HFFc6 (cell line): ENCODE results near the gene SLC9B1. TPM values are rescaled to one million over a fixed set of nuclear protein-coding genes. Genes with fewer than 3 reads are reported as not detected.

Source experiments
- DNase-seq: peaks from one replicate; pipeline ENCODE4 v3.0.0-alpha.2; 2018
- H3K27ac Mint-ChIP-seq: 2 replicates; pipeline ENCODE4 v1.8.0; 2020; ENCODE audit warnings: mild to moderate bottlenecking, mixed read lengths
- H3K27me3 Mint-ChIP-seq: 2 replicates; pipeline ENCODE4 v1.8.0; 2021; ENCODE audit warnings: mild to moderate bottlenecking, moderate library complexity, mixed read lengths; ENCODE audit not compliant: insufficient read depth
- H3K36me3 Mint-ChIP-seq: 2 replicates; pipeline ENCODE4 v1.8.0; 2021; ENCODE audit warnings: low read depth, mixed read lengths
- H3K4me1 Mint-ChIP-seq: 2 replicates; pipeline ENCODE4 v1.8.0; 2020; ENCODE audit warnings: low read depth, mixed read lengths
- H3K4me3 Mint-ChIP-seq: 2 replicates; pipeline ENCODE4 v1.8.0; 2020; ENCODE audit warnings: mild to moderate bottlenecking, moderate library complexity, mixed read lengths
- H3K9me3 Mint-ChIP-seq: 2 replicates; pipeline ENCODE4 v1.8.0; 2020; ENCODE audit warnings: mild to moderate bottlenecking, mixed read lengths
- CTCF ChIP-seq: fragments of 200-600 bp; sonication (generic); IDR thresholded peaks from 2 replicates; pipeline ENCODE4 v1.5.0; 2021; ENCODE audit warnings: antibody characterized with exemption, mild to moderate bottlenecking
- total RNA-seq, 6 experiments: library from RNA; stranded (reverse); fragmentation: NEBNext Ultra II Directional; extraction: Animal tissue kit (Norgen Biotek cat#: 25700); gene quantifications; 2 replicates in 1 of 6; 3 replicates in 5 of 6; pipeline ENCODE4 v1.2.3, GENCODE V29; 2021

Gene SLC9B1
- total RNA-seq, 6 experiments from 2014 or later = 0.09 to 0.36 (median 0.23) TPM

DNA sequence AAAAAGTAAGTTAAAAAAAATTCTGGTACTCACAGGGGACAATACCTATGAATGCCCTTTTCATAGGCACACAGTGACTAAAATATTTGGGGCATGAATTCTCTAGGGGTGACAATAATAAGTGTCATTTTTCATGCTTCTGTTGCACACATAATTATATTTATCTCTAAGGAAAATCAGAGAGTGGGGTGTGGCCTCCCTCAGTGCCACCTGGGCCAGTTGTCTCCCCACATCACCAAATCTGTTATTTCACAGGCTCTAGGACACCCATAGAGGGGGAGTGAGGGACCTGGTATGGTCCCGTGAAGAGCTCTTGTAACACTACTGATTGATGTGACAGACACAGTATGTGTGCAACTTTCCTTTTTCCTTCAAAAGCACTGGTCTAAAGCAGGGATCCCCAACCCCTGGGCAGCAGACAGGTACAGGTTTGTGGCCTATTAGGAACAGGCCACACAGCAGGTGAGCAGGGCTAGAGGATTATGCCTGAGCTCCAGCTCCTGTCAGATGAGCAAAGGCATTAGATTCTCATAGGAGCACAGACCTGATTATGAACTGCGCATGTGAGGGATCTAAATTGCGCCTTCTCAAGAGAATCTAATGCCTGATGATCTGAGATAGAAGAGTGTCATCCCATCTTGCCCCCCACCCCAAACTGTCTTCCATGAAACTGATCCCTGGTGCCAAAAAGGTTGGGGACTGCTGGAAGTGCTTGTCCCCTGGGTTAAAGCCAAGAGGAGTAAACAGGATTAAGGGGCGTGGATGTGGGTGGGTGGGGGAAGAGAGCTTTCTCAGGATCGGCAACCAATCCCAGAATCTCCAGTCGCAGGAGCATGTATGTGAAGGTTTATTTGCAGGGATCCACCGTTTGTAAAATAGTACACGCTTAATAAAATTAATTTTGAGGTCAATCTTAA, 856 bp downstream of the SLC9B1 start:
- H3K9me3 Mint-ChIP-seq = no peaks in the 10 kb centered on the region
- no peaks in the 10 kb centered on the region for H3K36me3 Mint-ChIP-seq
- peak overlapping the region; percentile 97 for H3K27ac Mint-ChIP-seq
- DNase-seq = no peak
- no peaks in the 10 kb centered on the region for H3K27me3 Mint-ChIP-seq
- TF ChIP-seq CTCF = no peak
- H3K4me1 Mint-ChIP-seq = peaks cover 19% of the 10 kb centered on the region
- H3K4me3 Mint-ChIP-seq = peak overlapping the region; percentile 94

GRCh38 chr4:103012551-103012950, 7.0 kb downstream of the SLC9B1 start:
- DNase-seq = no peak
- H3K9me3 Mint-ChIP-seq = no peaks in the 10 kb centered on the region
- no peaks in the 10 kb centered on the region for H3K36me3 Mint-ChIP-seq
- H3K27me3 Mint-ChIP-seq = peaks cover 3% of the 10 kb centered on the region; the same call in 1 of the 2 replicates
- peak overlapping the region; percentile 5; the same call in 1 of the 2 replicates for H3K4me3 Mint-ChIP-seq
- TF ChIP-seq CTCF = no peak
- peaks cover 18% of the 10 kb centered on the region for H3K4me1 Mint-ChIP-seq
- no peak overlapping the region for H3K27ac Mint-ChIP-seq

DNA sequence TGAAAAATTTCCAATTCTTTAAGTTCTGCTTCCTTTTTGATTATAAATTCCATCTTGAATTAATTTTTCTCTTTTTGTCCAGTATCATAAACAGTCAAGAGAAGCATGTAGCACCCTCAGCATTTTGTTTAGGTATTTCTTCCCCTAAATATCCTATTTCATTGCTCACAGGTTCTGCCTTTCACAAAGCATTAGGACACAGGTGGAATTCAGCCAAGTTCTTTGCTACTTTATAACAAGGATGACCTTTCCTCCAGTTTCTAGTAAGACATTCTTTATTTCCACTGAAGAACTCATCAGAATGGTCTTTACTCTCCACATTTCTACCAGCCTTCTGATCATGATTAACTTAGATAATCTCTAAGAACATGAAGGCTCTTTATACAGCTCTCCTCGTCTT, 7.4 kb downstream of the SLC9B1 start:
- Mint-ChIP-seq H3K27ac (peak overlapping the region; percentile 62; the same call in 1 of the 2 replicates), H3K4me3 (peak overlapping the region; percentile 29; the same call in 1 of the 2 replicates), H3K36me3 (no peaks in the 10 kb centered on the region), H3K27me3 (peaks cover 3% of the 10 kb centered on the region; the same call in 1 of the 2 replicates), H3K9me3 (no peaks in the 10 kb centered on the region), H3K4me1 (peaks cover 18% of the 10 kb centered on the region)
- peak; percentile 65 for DNase-seq
- TF ChIP-seq CTCF = no peak

DNA sequence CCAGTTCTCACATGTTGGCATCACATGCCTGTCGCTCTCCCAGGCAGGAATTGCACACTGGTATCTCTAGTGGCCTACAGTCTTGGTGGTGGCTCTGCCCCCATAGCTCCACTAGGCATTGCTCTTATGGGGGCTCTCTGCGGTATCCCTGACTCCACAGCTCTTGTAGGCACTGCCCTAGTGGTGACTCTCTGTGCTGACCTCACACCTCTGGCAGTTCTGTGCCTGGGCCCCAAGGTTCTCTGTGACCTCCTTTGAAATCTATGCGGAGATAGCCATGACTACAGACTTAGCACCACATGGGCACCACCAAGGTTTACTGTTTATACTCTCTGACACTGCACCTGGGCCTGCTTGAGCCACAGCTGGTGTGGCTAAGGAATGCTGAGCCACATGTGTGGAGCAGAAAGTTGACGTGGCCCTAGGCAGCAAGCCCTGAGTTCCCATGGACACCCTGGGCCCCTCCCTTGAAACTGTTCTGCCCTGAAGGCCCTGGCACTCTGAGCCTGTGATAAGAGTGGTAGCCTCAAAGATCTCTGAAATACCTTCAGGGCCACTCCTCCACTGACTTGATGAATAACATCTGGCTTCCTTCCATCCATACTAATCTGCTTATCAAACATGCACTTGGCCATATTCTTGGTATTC, 8.0 kb downstream of the SLC9B1 start:
- H3K9me3 Mint-ChIP-seq = no peaks in the 10 kb centered on the region
- H3K36me3 Mint-ChIP-seq = no peaks in the 10 kb centered on the region
- H3K27ac Mint-ChIP-seq = peak overlapping the region; percentile 62; the same call in 1 of the 2 replicates
- peak overlapping the region; percentile 29; the same call in 1 of the 2 replicates for H3K4me3 Mint-ChIP-seq
- H3K4me1 Mint-ChIP-seq = peaks cover 18% of the 10 kb centered on the region
- peak; percentile 7 for DNase-seq
- peaks cover 3% of the 10 kb centered on the region; the same call in 1 of the 2 replicates for H3K27me3 Mint-ChIP-seq
- TF ChIP-seq CTCF = peak; percentile 30

DNA sequence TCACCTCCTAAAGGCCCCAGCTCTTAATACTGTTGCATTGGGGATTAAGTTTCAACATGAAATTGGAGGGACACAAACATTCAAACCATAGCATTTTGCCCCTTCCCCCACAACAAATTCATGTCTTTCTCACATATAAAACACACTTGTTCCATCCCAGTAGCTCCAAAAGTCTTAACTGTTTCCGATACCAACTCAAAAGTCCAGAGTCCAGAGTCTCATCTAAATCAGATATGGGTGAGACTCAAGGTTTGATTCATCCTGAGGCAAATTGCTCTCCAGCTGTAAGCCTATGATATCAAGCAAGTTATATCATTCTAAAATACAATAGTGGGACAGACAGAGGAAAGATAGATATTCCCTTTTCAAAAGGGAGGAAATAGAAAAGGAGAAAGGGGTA, 8.7 kb downstream of the SLC9B1 start:
- Mint-ChIP-seq H3K4me1 (peaks cover 18% of the 10 kb centered on the region), H3K36me3 (no peaks in the 10 kb centered on the region), H3K27me3 (peaks cover 3% of the 10 kb centered on the region; the same call in 1 of the 2 replicates), H3K4me3 (no peak overlapping the region), H3K9me3 (no peaks in the 10 kb centered on the region), H3K27ac (no peak overlapping the region)
- no peak for DNase-seq
- no peak for TF ChIP-seq CTCF
